Calu3 (cell line): ENCODE data around the gene MAT1A. TPM values are rescaled to one million over a fixed set of nuclear protein-coding genes. Genes with fewer than 3 reads are reported as not detected.

ENCODE experiments used
- BruUV-seq: library from RNA; stranded (reverse); fragments of 400-500 nt; replicated peaks from 2 replicates; lab custom pipeline; 2021; lab: Mats Ljungman, UMichigan
- CTCF ChIA-PET: fragments of 300-600 bp; sonication (Branson Sonifier 250); formaldehyde crosslinking; loops from one replicate; lab custom pipeline; 2022; ENCODE audit warnings: antibody characterized with exemption; lab: Charles Lee
- DNase-seq: peaks from one replicate; pipeline ENCODE4 v3.0.0; 2022
- H3K27ac Mint-ChIP-seq: one replicate; pipeline ENCODE4 v1.8.0; 2022; ENCODE audit warnings: mixed read lengths; ENCODE audit not compliant: unreplicated experiment
- H3K27me3 Mint-ChIP-seq: one replicate; pipeline ENCODE4 v1.8.0; 2022; ENCODE audit warnings: mixed read lengths; ENCODE audit not compliant: unreplicated experiment
- H3K36me3 Mint-ChIP-seq: one replicate; pipeline ENCODE4 v1.8.0; 2022; ENCODE audit warnings: mild to moderate bottlenecking, moderate library complexity, mixed read lengths; ENCODE audit not compliant: insufficient read depth, unreplicated experiment
- H3K4me1 Mint-ChIP-seq: one replicate; pipeline ENCODE4 v1.8.0; 2022; ENCODE audit warnings: mild to moderate bottlenecking, low read depth, mixed read lengths; ENCODE audit not compliant: unreplicated experiment
- H3K4me3 Mint-ChIP-seq: one replicate; pipeline ENCODE4 v1.8.0; 2022; ENCODE audit warnings: mild to moderate bottlenecking, low read depth, moderate library complexity, mixed read lengths; ENCODE audit not compliant: unreplicated experiment
- H3K9me3 Mint-ChIP-seq: one replicate; pipeline ENCODE4 v1.8.0; 2022; ENCODE audit warnings: low read depth, mixed read lengths; ENCODE audit not compliant: unreplicated experiment
- intact Hi-C: fragments of 100-400 bp; cut with micrococcal nuclease; formaldehyde crosslinking; loops from one replicate; pipeline ENCODE4 v1.10.0; 2022; ENCODE audit not compliant: unreplicated experiment
- total RNA-seq: library from RNA; stranded (reverse); gene quantifications from 2 replicates; pipeline ENCODE4 v1.2.3, GENCODE V29; 2022
- TF ChIP-seq, protein P1 (sequence below): fragments of 200-600 bp; IDR thresholded peaks from one replicate; pipeline ENCODE4 v1.8.0; 2022; ENCODE audit warnings: antibody characterized with exemption; ENCODE audit not compliant: unreplicated experiment

MAT1A gene
- total RNA-seq, 1 experiment from 2014 or later: not detected

DNA sequence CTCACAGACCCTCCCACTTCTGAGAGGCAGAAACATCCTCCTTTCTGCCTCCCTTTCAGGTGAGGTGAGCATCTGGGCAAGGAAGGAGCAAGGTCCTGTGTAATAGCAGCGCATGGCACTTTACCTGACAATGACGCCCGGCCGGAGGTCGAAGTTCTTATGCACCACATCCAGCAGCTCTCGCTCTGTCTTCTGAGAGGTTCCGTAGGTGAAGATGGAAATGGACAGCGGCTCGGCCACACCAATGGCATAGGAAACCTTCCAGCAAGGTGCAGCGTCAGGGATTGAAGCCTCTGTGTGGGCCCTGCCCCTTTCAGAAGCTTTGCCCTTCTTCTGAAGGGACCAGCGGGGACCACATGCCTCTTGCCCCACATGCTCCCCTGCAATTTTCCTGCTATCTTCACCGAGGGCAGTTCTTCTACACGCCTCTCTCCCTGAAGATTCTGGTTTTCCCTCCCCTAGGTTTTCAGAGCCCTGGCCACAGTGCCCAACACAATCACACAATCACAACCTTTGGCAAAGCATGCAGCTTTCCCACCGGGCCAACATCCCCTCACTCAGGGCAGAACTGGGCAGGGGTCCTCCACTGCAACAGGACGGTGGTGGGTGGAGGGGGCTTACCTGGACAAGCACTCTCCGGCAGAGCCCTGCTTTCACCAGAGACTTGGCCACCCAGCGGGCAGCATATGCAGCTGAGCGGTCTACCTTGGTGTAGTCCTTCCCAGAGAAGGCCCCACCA, 14.9 kb downstream of the MAT1A start:
- no peak for DNase-seq
- no TSS peak for BruUV-seq
- H3K27me3 Mint-ChIP-seq: peaks cover 42% of the 10 kb centered on the region
- CTCF ChIA-PET: no interaction called here
- no peaks in the 10 kb centered on the region for H3K4me1 Mint-ChIP-seq
- TF ChIP-seq, protein P1, sequence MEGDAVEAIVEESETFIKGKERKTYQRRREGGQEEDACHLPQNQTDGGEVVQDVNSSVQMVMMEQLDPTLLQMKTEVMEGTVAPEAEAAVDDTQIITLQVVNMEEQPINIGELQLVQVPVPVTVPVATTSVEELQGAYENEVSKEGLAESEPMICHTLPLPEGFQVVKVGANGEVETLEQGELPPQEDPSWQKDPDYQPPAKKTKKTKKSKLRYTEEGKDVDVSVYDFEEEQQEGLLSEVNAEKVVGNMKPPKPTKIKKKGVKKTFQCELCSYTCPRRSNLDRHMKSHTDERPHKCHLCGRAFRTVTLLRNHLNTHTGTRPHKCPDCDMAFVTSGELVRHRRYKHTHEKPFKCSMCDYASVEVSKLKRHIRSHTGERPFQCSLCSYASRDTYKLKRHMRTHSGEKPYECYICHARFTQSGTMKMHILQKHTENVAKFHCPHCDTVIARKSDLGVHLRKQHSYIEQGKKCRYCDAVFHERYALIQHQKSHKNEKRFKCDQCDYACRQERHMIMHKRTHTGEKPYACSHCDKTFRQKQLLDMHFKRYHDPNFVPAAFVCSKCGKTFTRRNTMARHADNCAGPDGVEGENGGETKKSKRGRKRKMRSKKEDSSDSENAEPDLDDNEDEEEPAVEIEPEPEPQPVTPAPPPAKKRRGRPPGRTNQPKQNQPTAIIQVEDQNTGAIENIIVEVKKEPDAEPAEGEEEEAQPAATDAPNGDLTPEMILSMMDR: no peak
- no peak overlapping the region for H3K27ac Mint-ChIP-seq
- H3K36me3 Mint-ChIP-seq: no peaks in the 10 kb centered on the region
- no peaks in the 10 kb centered on the region for H3K9me3 Mint-ChIP-seq
- H3K4me3 Mint-ChIP-seq: no peak overlapping the region
- intact Hi-C loops: no loop called here

- Mint-ChIP-seq H3K27me3 (peaks cover 42% of the 10 kb centered on the region), H3K4me3 (no peak overlapping the region), H3K4me1 (no peaks in the 10 kb centered on the region), H3K27ac (no peak overlapping the region), H3K36me3 (no peaks in the 10 kb centered on the region), H3K9me3 (no peaks in the 10 kb centered on the region)
- no TSS peak for BruUV-seq
- intact Hi-C loops: no loop called here
- no peak for DNase-seq
- TF ChIP-seq, protein P1: no peak
- CTCF ChIA-PET: interaction anchor here (1.3 kb wide), 1 partner anchor 13 kb away, joined by 3 read pairs; no protein-coding TSS in a partner anchor
Measured at GRCh38 chr10:80273523-80274170, 15.8 kb downstream of the MAT1A start.

- no peak overlapping the region for H3K27ac Mint-ChIP-seq
- H3K4me1 Mint-ChIP-seq: no peaks in the 10 kb centered on the region
- peaks cover 42% of the 10 kb centered on the region for H3K27me3 Mint-ChIP-seq
- TF ChIP-seq, protein P1: no peak
- intact Hi-C loops: no loop called here
- H3K4me3 Mint-ChIP-seq: no peak overlapping the region
- no peaks in the 10 kb centered on the region for H3K9me3 Mint-ChIP-seq
- no peaks in the 10 kb centered on the region for H3K36me3 Mint-ChIP-seq
- BruUV-seq: no TSS peak
- CTCF ChIA-PET: interaction anchor here (1.3 kb wide), 1 partner anchor 12 kb away, joined by 3 read pairs; no protein-coding TSS in a partner anchor
- DNase-seq: no peak
Measured at GRCh38 chr10:80272793-80273522, 16.5 kb downstream of the MAT1A start.

DNA sequence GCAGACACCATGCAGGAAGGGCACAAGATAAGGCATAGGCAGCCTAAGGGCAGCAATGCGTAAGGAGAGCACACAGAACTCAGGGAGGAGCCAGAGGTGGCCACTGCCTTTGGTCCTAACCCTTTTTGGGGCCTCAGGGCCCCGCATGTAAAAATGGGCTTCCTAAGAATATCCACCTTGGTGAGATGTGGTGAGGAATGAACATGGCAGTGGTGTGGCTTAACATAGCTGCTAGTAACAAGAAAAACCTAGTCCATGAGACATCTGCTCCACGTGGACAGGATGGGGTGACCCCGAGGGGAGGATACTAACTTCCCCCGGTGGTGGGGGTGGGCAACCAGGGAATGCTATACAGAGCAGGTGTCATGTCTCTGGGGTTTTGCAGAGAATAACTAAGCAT, 18.0 kb downstream of the MAT1A start:
- no TSS peak for BruUV-seq
- no peak overlapping the region for H3K4me3 Mint-ChIP-seq
- DNase-seq: no peak
- H3K27me3 Mint-ChIP-seq: peaks cover 38% of the 10 kb centered on the region
- H3K9me3 Mint-ChIP-seq: peaks cover 3% of the 10 kb centered on the region
- no peak overlapping the region for H3K27ac Mint-ChIP-seq
- TF ChIP-seq, protein P1: no peak
- CTCF ChIA-PET: no interaction called here
- no peaks in the 10 kb centered on the region for H3K36me3 Mint-ChIP-seq
- no peaks in the 10 kb centered on the region for H3K4me1 Mint-ChIP-seq
- intact Hi-C loops: no loop called here
